Keratinocyte (primary cell): ENCODE results near the gene ABHD13.

Source experiments
- EZH2 ChIP-seq: IDR thresholded peaks from one replicate; pipeline ENCODE4 v1.6.1; 2012; ENCODE audit warnings: inconsistent platforms, mild to moderate bottlenecking, low read length, moderate library complexity
- TF ChIP-seq, protein P1 (sequence below), 3 experiments: IDR thresholded peaks in 1 of 3; conservative IDR thresholded peaks in 1 of 3; optimal IDR thresholded peaks in 1 of 3; 2 replicates in 2 of 3; 3 replicates in 1 of 3; pipeline versions ENCODE3 to v1.5.1; 2011; ENCODE audit warnings: low read length in 3 of 3, mild to moderate bottlenecking in 3 of 3, moderate library complexity in 2 of 3, control low read depth in 1 of 3, inconsistent platforms in 1 of 3; ENCODE audit not compliant: insufficient read depth in 2 of 3; ENCODE audit errors: extremely low read depth in 1 of 3

DNA sequence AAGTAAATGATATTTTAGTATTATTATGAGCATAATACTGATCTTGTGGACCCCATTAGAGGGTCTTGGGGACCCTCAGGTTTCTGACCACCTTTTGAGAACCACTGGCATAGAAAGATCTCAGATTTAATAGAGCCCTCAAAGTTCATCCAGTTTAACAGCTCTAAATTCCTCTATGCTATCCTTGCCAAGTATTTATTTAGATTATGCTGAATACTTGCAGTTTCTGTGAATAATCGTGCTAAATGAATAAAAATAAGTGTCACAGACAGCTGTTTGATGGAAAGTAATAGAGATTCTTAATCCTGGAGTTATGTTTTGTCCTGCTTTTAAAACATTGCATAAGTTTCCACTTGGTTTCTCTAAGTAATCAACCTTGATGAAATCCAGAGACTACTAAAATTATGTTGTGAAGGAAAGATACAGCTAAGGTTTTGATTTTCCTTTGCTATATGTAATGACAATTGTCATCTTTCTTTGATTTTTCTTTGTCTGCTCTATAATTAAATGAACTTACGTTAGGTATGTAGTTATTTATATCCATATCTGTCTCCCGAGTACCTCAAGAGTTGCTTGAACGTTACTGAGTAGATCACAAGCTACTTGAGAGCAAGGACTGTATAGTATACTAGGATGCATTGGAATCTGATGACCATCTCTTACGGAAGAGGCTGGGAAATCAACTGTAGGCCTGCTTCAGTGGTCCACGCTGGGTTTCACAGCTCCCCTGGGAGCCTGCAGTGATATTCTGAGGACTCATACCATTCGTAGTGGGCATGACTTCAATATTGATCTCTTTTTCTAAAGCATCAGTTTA is 5.7 kb downstream of the ABHD13 start:
- TF ChIP-seq EZH2, result no peak
- TF ChIP-seq, protein P1, sequence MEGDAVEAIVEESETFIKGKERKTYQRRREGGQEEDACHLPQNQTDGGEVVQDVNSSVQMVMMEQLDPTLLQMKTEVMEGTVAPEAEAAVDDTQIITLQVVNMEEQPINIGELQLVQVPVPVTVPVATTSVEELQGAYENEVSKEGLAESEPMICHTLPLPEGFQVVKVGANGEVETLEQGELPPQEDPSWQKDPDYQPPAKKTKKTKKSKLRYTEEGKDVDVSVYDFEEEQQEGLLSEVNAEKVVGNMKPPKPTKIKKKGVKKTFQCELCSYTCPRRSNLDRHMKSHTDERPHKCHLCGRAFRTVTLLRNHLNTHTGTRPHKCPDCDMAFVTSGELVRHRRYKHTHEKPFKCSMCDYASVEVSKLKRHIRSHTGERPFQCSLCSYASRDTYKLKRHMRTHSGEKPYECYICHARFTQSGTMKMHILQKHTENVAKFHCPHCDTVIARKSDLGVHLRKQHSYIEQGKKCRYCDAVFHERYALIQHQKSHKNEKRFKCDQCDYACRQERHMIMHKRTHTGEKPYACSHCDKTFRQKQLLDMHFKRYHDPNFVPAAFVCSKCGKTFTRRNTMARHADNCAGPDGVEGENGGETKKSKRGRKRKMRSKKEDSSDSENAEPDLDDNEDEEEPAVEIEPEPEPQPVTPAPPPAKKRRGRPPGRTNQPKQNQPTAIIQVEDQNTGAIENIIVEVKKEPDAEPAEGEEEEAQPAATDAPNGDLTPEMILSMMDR (optimal IDR thresholded peaks at IDR 0.05 in 1 of 3, IDR thresholded peaks at IDR 0.05 in 1 of 3, conservative IDR thresholded peaks at IDR 0.05 in 1 of 3; ENCODE audit: extremely low read depth in 1 of 3, insufficient read depth in 2 of 3, low read length in 3 of 3), result no peak
